RWPE1 (cell line): ENCODE results near the gene ACTN4.

Experiments used
- CTCF ChIA-PET: fragments of 350-600 bp; sonication (Branson Sonifier 250); formaldehyde crosslinking; extraction: SDS; loops from one replicate; lab custom pipeline; 2021; lab: Yijun Ruan, JAX
- POLR2A ChIA-PET: fragments of 400-600 bp; formaldehyde crosslinking; extraction: SDS; loops from one replicate; lab custom pipeline; 2020; ENCODE audit warnings: antibody characterized with exemption; ENCODE audit not compliant: low non-redundant PET; lab: Yijun Ruan, JAX
- DNase-seq: peaks from one replicate; pipeline ENCODE4 v3.0.0; 2012; ENCODE audit warnings: low spot score
- H3K27ac ChIP-seq: fragments of 450-650 bp; 2 replicates; pipeline ENCODE4 v1.5.1; 2017
- CTCF ChIP-seq: fragments of 450-650 bp; conservative IDR thresholded peaks from 2 replicates; pipeline ENCODE4 v1.5.1; 2017; ENCODE audit warnings: low read depth, mild to moderate bottlenecking

Gene ACTN4

GRCh38 chr19:38695832-38696728 lies 48.6 kb downstream of the ACTN4 start:
- DNase-seq: no peak
- no peak for TF ChIP-seq CTCF
- H3K27ac ChIP-seq: peak overlapping the region; percentile 87
- ChIA-PET POLR2A (interaction anchor here (0.6 kb wide), 1 partner anchor 50 kb away, joined by 5 read pairs; no protein-coding TSS in a partner anchor), CTCF (no interaction called here)

- peak overlapping the region; percentile 87 for H3K27ac ChIP-seq
- DNase-seq: no peak
- TF ChIP-seq CTCF: no peak
- CTCF ChIA-PET: no interaction called here
- POLR2A ChIA-PET: no interaction called here
Observed at GRCh38 chr19:38696729-38697055, 49.2 kb downstream of the ACTN4 start.

- CTCF ChIA-PET: no interaction called here
- peak overlapping the region; percentile 87 for H3K27ac ChIP-seq
- POLR2A ChIA-PET: no interaction called here
- no peak for DNase-seq
- no peak for TF ChIP-seq CTCF
Observed at GRCh38 chr19:38697197-38697596, 49.7 kb downstream of the ACTN4 start.

- TF ChIP-seq CTCF: no peak
- ChIA-PET POLR2A (no interaction called here), CTCF (no interaction called here)
- DNase-seq: no peak
- peak overlapping the region; percentile 87 for H3K27ac ChIP-seq
Observed at GRCh38 chr19:38697641-38698071, 50.2 kb downstream of the ACTN4 start.

GRCh38 chr19:38698225-38699026 lies 51.0 kb downstream of the ACTN4 start:
- ChIA-PET CTCF (no interaction called here), POLR2A (no interaction called here)
- TF ChIP-seq CTCF: no peak
- DNase-seq: no peak
- H3K27ac ChIP-seq: peak overlapping the region; percentile 87

- CTCF ChIA-PET: interaction anchor here (0.6 kb wide), 1 partner anchor 13 kb away, joined by 5 read pairs; no protein-coding TSS in a partner anchor
- no peak for TF ChIP-seq CTCF
- H3K27ac ChIP-seq: peak overlapping the region; percentile 87
- DNase-seq: peak; percentile 59
- POLR2A ChIA-PET: interaction anchor here (0.6 to 0.7 kb wide), 2 partner anchors 13 to 186 kb away, joined by 4 read pairs; no protein-coding TSS in a partner anchor
Observed at GRCh38 chr19:38699027-38699346, 51.5 kb downstream of the ACTN4 start.
